ENCODE data around the gene FUT7.
A peak's percentile ranks its signal among the peaks of the same experiment; 100 is the strongest.
"Not testable (repeated sequence)": the region's sequence is repeated elsewhere in the genome, so short reads cannot be mapped to it uniquely, and the experiment has no call there.

FUT7 gene

GRCh38 chr9:137004285-137004684 is 27.6 kb downstream of the FUT7 start:
- not testable (repeated sequence) for H3K4me1 ChIP-seq; H3K27me3 ChIP-seq; H3K9me3 ChIP-seq; H3K36me3 ChIP-seq; H3K4me3 ChIP-seq (ENCODE audit: low read depth, low read length)
- peak; percentile 57 for DNase-seq
- peak; percentile 45 for TF ChIP-seq CTCF (IDR thresholded peaks at IDR 0.05; ENCODE audit: low read depth, low read length)

- Histone ChIP-seq H3K36me3 (no peaks in the 10 kb centered on the region), H3K4me1 (no peaks in the 10 kb centered on the region), H3K9me3 (no peaks in the 10 kb centered on the region), H3K4me3 (ENCODE audit: low read depth, low read length) (no peak overlapping the region), H3K27me3 (no peaks in the 10 kb centered on the region)
- TF ChIP-seq CTCF (IDR thresholded peaks at IDR 0.05; ENCODE audit: low read depth, low read length), result no peak
- DNase-seq, result no peak
These were observed 29.2 kb downstream of the FUT7 start for GRCh38 chr9:137002646-137003041.

- no peaks in the 10 kb centered on the region for H3K36me3 ChIP-seq
- TF ChIP-seq CTCF (IDR thresholded peaks at IDR 0.05; ENCODE audit: low read depth, low read length), result no peak
- no peak for DNase-seq
- no peaks in the 10 kb centered on the region for H3K9me3 ChIP-seq
- no peaks in the 10 kb centered on the region; the same call in 1 of the 2 replicates for H3K4me1 ChIP-seq
- H3K4me3 ChIP-seq (ENCODE audit: low read depth, low read length), result no peak overlapping the region
- no peaks in the 10 kb centered on the region for H3K27me3 ChIP-seq
These were observed 29.8 kb downstream of the FUT7 start for GRCh38 chr9:137001857-137002645.

GRCh38 chr9:137000177-137000930 is 31.5 kb downstream of the FUT7 start:
- Histone ChIP-seq H3K9me3 (no peaks in the 10 kb centered on the region), H3K27me3 (no peaks in the 10 kb centered on the region), H3K4me3 (ENCODE audit: low read depth, low read length) (no peak overlapping the region), H3K4me1 (peaks cover 17% of the 10 kb centered on the region), H3K36me3 (no peaks in the 10 kb centered on the region)
- TF ChIP-seq CTCF (IDR thresholded peaks at IDR 0.05; ENCODE audit: low read depth, low read length), result no peak
- DNase-seq, result no peak

GRCh38 chr9:136997830-136998234 is 34.1 kb downstream of the FUT7 start:
- H3K9me3 ChIP-seq, result no peaks in the 10 kb centered on the region
- no peak for DNase-seq
- TF ChIP-seq CTCF (IDR thresholded peaks at IDR 0.05; ENCODE audit: low read depth, low read length), result no peak
- H3K4me1 ChIP-seq, result peaks cover 19% of the 10 kb centered on the region
- H3K4me3 ChIP-seq (ENCODE audit: low read depth, low read length), result no peak overlapping the region
- H3K27me3 ChIP-seq, result no peaks in the 10 kb centered on the region
- peaks cover 12% of the 10 kb centered on the region for H3K36me3 ChIP-seq

DNA sequence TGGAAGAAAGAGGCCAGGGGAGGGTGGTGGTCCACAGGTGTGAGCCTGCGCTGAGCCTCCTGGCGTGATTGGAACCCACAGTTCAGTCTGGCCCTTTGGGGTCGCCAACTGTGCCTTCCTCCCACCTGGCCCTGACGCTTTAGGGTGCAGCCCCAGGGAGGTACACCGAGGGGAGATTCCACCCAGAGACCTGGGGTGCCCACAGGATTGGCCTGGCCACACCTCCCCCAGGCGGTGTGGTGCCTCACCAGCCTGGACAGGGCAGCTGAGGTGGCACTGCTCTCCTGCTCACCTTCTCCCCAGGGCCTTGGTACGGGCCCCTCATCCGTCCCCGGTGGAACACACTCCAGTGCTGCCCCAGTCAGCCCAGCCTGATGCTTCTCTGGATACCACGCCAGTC is 34.5 kb downstream of the FUT7 start:
- peaks cover 12% of the 10 kb centered on the region for H3K36me3 ChIP-seq
- DNase-seq, result no peak
- peaks cover 19% of the 10 kb centered on the region for H3K4me1 ChIP-seq
- H3K27me3 ChIP-seq, result no peaks in the 10 kb centered on the region
- TF ChIP-seq CTCF (IDR thresholded peaks at IDR 0.05; ENCODE audit: low read depth, low read length), result no peak
- no peak overlapping the region for H3K4me3 ChIP-seq (ENCODE audit: low read depth, low read length)
- no peaks in the 10 kb centered on the region for H3K9me3 ChIP-seq
